Midbrain (tissue), 1 donor: ENCODE data around the gene GPR135.
"Not testable (repeated sequence)": the region's sequence is repeated elsewhere in the genome, so short reads cannot be mapped to it uniquely, and the experiment has no call there.

ENCODE experiments used
- DNase-seq: peaks from one replicate; lab custom pipeline; 2025; lab: John Stamatoyannopoulos, UW

Gene GPR135

DNA sequence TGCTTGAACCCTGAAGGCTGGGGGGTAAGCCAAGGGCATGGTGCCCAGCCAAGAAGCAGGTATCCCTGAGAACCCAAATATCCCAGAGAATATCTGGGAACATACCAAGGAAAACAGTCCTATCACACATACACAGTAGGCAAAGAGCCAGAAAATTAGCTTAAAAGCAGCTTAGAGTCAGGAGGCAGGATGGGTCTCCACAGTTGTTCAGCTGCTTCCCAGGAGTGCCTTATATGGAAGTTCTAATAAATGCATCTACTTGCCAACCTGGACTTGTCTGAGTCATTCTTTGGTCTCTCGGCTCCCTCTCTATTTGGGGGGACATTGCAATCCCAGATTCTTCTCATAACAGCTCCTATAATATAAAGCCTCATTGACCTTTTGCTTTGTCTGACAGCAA, 9.0 kb upstream of the GPR135 start:
- DNase-seq: no peak

DNA sequence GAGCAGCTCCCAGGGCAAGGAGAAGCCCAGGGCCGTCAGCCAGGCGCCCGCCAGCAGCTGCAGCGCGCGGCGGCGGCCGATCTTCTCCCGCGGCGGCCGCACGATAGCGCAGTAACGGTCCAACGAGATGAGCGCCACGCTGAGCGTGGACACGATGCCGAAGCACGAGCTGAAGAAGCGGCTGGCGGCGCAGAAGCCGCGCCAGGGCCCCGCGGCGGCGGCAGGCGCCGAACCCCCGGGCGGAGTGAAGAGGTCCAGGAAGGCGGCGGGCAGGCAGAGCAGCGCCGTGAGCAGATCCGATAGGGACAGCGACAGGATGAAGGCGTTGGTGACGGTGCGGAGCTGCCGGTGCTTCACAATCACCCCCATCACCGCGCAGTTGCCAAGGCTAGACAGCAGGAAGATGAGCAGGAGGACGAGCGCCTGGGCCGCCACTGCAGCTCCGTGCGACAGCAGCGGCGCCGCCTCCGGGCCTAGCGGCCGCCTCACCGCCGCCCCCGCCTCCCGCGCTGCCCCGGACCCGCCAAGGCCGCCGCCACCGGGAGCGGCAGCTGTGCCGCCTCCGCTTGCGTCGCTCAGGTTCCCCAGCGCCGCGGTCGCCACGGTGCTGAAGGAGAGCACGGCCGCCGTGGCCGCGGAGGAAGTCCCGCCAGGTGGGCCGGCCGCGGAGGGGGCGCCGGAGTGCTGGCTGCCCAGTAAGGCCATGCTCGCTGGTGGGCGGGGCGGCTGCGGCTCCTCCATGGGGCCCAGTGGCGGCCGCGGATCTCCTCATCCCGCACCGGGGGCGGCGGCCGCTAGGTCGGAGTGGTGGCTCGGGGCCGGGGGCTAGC, 479 bp downstream of the GPR135 start:
- DNase-seq: peak; percentile 49

DNA sequence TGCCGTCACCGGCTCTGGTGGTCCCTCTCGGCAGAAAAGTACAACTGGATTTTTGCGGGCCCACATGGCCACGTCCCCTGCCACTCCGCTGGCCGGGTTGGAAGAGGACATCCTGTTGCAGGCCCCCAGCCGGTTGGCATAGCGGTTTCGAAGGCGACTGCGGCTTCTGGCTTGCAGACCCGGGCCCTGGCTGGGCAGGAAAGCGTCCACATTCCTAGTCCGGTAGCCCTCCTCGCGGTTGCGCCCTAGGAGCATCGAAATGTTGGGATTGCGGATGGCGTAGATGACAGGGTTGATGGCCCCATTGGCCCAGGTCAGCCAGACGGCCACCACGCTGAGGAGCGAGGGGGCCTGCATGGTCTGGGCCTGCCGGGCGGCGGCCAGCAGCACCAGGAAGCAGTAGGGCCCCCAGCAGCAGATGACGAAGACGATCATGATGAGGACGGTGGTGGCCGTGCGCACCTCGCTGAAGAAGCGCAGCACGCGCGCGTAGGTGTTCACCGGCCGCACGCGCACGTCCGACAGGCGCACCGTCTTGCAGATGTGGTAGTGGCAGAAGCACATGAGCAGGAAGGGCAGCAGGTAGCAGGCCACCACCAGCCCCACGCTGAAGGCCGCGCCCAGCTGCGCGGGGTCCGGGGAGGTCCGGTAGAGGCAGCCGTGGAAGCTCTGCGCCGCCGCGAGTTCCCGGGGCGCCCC, 1.2 kb downstream of the GPR135 start:
- DNase-seq: no peak

DNA sequence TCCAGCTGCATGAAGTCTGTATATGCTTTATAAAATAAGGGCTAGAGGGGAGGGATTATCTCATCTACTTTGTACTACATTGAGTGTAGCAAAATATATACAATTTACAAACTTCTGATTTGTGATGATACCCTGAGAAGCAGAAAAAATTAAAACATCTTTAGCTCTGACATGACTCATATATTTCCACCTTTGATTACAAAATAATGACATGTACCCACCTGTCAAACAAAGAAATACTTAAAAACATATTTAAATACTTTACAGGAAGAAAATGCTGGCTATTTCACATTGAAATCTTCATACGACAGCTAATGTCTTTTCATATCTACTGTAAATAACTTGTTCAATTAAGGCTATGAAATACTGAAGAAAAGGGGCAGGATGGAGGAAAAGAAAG, 3.3 kb downstream of the GPR135 start:
- DNase-seq: no peak

DNA sequence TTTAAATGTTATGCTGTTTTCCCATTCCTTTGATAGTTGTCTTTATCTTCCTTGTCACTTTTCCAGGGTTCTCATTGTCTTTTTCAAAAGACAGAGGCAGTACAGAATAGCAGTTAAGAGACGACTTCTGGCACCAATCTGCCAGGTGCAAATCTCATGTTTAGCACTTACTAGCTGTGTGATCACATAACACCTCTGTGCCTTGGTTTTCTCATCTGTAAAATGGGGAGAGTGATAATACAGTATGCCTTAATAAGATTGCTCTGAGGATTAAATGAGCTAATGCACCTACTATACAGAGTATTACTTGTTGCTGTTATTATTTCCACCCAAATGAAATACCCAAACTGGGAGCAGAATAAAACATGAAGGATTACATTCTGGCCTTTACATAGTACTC, 4.8 kb downstream of the GPR135 start:
- no peak for DNase-seq

DNA sequence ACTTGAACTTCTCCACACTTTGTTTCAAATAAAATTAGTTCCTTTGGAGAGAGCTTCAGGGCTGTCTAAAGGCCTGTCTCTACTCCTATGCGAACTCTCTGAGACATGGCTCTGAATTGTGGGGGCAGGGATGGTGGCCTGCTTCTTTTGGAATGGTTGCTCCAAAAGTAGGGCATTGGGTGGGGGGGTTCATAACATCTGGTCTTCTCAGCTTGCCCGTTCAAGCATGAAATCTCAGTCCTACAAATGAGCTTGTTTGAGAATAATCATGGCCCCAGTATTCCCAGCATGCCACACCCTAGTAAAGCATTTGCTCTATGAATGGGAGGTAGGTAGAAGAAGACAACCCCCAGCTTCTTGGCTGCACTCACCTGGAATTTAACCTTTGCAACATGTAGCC, 6.7 kb downstream of the GPR135 start:
- no peak for DNase-seq

DNA sequence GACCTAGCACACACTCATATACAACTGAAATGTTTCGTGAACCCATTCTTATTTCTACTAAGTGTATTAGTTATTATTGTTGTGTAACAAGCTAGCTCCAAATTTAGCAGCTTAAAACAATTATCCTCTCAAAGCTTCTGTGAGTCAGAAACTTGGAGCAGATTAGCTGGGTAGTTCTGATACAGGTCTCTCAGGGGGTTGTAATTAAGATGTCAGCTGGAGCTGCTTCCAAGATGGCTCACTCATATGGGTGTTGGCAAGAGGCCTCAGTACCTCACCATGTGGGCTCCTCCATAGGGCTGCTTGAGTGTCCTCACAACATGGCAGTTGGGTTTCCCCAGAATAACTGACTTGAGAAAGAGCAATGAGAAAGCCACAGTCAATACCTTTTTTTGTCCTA, 9.8 kb downstream of the GPR135 start:
- no peak for DNase-seq

DNA sequence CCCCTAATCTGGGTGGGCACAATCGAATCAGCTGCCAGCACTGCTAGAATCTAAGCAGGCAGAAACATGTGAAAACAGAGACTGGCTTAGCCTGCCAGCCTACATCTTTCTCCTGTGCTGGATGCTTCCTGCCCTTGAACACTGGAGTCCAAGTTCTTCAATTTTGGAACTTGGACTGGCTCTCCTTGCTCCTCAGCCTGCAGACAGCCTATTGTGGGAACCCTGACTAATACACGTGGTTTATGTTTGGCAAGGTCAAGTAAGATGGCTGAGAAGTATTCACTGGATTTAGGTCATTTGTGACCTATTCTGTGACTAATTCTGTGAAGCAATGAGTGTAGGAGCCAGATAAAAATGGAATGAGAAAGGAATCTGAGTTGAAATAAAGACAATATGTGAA, 11.0 kb downstream of the GPR135 start:
- no peak for DNase-seq

DNA sequence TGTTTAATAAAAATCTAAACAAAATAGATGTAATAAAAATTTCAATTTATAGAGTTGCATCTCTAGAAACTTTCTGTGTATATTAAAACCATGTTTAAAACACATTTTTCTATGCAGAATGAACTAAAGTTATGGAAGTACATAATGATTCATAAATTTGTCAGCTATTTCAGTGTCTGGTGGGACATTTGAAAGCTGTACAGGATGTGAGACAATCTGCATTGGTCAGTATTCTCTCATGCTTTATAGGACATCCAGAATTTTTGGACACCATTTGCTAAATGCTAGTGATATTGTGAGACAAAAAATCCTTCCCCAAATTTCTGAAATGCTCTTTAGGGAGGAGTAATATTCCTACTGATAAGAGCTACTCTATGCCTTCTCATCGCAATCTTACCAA, 13.3 kb downstream of the GPR135 start:
- no peak for DNase-seq

DNA sequence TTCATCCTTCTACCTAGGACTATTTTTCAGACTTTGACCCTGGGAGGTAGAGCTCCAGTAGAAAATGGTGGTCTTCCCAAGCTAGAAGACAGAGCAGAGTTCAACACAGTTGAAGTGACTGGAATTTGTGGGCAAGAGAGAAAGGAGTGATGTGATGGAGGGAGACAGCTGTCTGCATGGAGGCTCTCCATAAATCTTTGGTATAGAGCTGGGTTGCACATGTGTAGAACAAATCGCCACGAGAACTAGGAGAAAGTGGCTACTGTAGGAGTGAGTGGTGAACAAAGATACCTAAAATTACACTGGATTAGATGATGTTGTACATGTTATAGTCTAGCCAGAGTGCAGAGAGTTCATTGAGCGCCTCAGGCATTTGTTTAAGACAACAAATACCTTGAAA, 14.5 kb downstream of the GPR135 start:
- no peak for DNase-seq

DNA sequence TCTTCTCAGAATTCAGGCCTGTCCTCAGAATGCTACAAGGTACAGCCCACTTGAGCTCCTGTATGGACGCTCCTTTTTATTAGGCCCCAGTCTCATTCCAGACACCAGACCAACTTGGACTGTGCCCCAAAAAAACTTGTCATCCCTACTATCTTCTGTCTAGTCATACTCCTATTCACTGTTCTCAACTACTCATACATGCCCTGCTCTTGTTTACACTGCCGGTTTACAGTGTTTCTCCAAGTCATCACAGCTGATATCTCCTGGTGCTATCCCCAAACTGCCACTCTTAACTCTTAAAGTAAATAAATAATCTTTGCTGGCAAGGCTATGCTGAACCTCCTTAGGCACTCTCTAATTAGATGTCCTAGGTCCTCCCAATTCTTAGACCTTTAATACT, 16.5 kb downstream of the GPR135 start:
- DNase-seq: not testable (repeated sequence)

DNA sequence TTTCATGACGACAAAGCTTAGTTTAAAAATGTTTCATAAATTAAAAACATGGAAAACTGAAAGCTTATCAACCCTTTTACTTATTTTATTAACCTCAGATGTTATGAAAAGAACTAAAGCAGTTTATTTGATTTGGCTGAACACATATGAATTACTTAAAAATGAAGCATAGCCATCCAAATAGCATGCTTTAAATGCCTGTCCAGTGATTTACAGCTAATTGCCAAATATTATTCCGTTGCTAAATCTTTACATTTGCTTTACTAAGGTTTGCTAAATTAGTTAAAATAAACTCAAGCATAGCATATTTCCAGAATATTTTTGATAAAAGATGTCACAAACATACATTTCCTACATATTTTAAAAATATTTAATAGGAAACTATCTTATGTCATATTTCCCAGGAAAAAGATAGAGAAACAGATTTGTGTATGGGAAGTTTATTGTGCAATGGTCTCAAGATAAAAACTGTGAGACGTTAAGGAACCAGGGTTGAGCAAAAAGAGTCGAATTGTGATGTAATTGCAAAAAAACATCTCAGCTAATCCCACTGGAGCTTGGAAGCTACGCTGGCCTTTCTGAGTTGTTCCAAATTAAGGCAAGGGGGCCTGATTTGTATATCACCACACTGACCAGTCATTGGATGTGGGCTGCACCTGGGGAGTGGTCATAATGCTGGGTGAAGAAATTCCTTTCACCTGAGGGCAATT, 25.8 kb downstream of the GPR135 start:
- no peak for DNase-seq

DNA sequence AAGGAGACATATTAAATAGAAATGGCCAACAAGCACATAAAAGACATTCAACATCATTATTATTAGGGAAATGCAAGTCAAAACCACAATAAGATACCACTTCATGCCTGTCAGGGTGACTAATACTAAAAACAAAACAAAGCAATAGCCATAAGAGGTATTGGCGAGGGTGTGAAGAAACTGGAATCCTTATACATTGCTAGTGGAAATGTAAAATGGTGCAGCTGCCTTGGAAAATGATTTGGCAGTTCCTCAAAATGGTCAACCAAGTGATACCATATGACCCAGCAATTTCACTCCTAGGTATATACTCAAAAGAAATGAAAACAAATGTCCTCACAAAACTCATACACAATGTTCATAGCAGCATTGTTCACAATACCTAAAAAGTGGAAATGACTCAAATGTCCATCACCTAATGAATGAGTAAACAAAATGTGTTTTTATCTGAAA, 27.0 kb downstream of the GPR135 start:
- DNase-seq: no peak

DNA sequence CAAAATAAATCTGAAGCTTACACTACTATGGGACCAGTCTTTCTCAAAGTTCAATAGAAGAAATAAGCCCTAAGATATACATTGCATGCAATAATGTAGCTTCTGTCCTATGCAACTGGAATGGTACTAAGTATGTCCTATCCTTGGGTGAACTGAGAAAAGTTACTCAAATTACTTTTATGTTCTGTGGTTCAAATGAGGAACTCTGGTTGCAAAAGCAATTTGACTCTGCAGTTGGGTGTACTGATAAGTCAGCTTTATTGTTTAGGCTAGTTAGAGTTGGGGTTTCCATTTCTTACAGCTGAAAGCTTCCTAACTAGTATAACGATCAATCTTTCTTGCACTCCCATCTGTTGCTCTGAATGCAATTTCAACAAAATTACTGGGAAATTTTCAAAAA, 29.2 kb downstream of the GPR135 start:
- no peak for DNase-seq

DNA sequence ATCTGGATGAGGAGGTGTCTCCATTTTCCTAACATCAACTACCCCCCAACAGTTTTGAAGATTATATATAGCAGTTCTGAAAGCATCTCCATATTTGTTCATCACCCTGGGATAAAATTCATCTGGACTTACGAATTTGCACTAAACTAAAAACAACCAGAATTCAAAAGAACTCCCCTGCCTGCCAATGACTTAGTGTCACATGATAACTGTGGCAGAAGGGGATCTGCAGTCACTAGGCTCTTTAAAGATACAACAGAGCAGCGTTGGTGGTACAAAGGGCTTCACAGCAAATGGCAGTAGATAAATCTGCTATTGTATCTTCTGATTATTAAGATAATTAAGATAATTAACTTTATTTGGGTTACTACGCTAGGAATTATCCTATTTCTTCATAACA, 30.1 kb downstream of the GPR135 start:
- DNase-seq: peak; percentile 13

DNA sequence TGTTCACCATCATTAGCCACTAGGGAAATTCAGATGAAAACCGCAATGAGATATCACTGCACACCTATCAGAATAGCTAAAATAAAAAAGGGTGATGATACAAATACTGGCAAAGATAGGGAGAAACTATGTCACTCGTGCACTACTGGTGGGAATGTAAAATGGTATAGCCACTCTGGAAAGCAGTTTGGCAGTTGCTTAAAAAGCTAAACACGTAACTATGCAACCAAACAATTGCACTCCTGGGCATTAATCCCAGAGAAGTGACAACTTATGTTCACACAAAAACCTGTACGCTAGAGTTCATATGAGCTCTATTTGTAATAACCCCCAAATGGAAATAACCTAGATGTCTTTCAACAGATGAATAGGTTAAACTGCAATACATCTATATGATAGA, 35.4 kb downstream of the GPR135 start:
- no peak for DNase-seq

DNA sequence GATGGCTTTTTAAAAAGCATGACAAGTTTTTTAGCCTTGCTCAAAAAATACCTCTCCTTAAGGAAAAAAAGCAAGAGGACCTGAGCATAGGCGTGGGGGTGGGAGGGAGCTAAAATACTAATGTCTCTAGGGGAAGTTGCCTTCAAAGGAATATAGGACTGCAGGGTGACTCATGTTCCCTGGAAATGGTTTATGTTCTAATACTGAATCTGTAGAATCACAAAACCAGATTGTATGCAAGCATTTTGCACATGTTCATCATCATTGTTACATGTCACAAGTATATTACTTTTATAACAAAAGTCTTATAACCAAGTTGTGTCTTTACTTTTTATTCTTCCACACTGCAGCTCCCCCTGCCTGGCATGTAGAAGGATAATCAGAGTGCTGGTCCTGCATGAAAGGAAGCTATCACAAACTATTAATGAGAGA, 36.6 kb downstream of the GPR135 start:
- DNase-seq: no peak

DNA sequence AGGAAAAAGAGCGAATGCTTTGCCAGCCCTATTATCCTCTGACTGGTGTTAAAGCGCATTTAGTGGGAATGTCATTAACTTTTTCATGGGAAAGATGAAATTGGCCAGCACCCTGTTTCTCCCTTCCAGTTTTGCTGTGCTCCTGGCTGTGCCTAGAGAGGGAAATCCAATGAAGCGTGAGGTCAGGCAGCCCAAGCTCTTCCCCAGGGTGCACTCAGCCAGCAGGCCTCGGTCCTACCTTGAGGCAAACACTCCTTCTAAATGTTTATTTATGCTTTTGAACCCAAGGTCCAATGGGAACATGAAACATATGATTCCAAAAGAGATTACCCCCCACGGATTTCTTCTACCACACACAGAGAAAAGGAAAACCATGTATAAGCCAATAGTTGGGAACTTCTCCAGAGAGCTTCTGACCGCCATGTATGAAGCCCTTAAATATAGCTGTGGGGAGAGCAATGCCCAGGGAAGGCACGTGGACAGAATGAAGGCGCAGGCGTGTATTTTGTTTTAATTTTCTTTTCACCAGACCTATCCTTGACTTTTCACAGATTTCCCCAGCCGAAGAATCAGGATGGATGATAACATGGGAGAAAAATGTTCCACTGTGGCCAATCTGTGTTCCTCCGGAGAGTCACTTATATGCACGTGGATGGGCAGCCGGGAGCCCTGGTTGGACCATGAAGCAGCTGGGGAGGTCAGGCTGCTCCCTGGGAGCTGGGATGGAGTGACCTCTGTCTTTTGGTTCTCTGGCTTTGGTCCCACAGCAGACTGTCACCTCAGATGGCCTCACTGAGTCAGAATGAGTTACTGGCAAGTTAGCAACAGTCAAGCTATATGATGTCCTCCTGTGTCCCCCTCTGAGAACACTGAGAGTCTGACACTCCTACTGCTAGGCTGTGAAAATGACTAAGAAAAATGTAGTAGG, 37.3 kb downstream of the GPR135 start:
- DNase-seq: no peak

DNA sequence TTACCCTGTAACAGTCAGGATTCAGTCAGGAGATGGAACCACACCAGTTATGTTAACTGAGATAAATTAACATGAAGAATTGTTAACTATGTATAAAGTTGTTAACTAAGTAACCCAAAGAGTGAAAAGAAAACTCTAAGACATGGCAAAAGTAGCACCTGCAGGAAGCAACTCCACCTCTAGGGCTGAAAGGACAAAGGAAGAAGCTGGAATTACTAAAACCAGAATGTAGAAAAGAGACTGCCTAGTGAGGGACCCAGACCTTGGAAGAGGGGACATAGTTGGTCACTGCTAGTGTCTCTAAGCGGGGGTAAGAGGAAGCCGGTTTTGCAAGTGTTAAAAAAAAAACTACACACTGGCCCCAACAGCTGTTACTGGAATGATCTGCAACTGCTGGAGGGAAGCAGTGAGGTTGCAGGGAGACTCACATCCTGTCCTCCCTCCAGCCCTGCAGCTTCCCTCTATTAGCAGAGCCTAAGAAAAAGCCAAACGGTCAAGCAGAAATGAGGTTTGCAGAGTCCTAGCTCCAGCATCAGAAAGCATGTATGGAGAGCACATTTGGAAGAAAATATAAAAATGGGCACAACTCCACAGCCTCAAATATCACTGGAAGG, 39.8 kb downstream of the GPR135 start:
- no peak for DNase-seq

DNA sequence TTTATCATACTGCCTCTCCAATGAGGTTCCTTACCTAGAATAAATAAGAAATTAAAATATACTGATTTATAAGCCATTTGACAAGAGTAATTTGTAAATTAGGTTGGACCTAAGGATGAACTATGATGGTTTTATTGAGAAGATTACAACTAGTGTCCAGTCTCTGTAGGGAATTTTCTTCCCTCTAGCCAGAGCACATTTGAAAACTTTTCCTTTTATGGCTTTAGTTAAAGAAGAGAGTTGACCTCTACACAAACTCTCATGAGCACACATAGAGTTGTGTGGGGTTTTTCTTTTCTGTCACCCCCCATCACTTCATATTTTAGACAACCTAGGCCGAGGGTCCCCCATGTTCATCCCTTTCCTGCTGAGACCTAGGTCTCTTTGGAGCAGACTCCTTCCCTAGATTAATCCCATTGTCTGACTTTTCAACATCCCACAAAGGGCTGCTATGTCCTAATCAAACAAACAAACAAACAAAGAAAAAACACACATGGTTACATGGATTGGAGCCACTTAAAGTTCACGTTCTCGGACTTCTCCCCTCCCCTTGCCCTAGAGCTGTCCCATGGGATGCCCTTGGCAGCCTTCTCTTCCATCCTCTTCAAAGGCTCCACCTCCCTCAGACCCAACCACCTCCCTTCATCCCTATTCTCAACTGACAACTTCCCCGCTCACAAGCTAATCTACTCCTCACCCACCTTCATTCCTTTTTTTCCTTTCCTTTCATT, 40.7 kb downstream of the GPR135 start:
- no peak for DNase-seq
